IPS-18c (cell line): ENCODE results near the gene ZNF536.

Source experiments
- H3K4me3 ChIP-seq: 2 replicates; pipeline ENCODE4 v1.7.0; 2013; ENCODE audit warnings: low read depth, mild to moderate bottlenecking, low read length, moderate library complexity; ENCODE audit not compliant: insufficient read depth
- H3K9me3 ChIP-seq: one replicate; pipeline ENCODE4 v1.6.1; 2013; ENCODE audit warnings: mild to moderate bottlenecking, low read length, moderate library complexity; ENCODE audit not compliant: control insufficient read depth, insufficient read depth

ZNF536 gene

GRCh38 chr19:30596813-30597399, 224.7 kb downstream of the ZNF536 start:
- H3K9me3 ChIP-seq, result no peaks in the 10 kb centered on the region
- H3K4me3 ChIP-seq, result no peak overlapping the region

GRCh38 chr19:30598688-30599087, 226.5 kb downstream of the ZNF536 start:
- Histone ChIP-seq H3K9me3 (no peaks in the 10 kb centered on the region), H3K4me3 (no peak overlapping the region)

GRCh38 chr19:30602661-30603350, 230.6 kb downstream of the ZNF536 start:
- no peaks in the 10 kb centered on the region for H3K9me3 ChIP-seq
- H3K4me3 ChIP-seq, result no peak overlapping the region

- Histone ChIP-seq H3K9me3 (no peaks in the 10 kb centered on the region), H3K4me3 (no peak overlapping the region)
Observed at GRCh38 chr19:30604657-30605056, 232.5 kb downstream of the ZNF536 start.

GRCh38 chr19:30605333-30605732, 233.1 kb downstream of the ZNF536 start:
- Histone ChIP-seq H3K4me3 (no peak overlapping the region), H3K9me3 (no peaks in the 10 kb centered on the region)

- Histone ChIP-seq H3K9me3 (no peaks in the 10 kb centered on the region), H3K4me3 (no peak overlapping the region)
Observed at GRCh38 chr19:30606114-30607050, 234.2 kb downstream of the ZNF536 start.
